GM18867 (cell line): ENCODE data around the gene FOXB1.

Experiments used
- ATAC-seq: cut with Tn5 transposase; IDR thresholded peaks from one replicate; pipeline ENCODE4 v1.9.1; 2021; ENCODE audit warnings: mild to moderate bottlenecking, moderate library complexity; ENCODE audit not compliant: unreplicated experiment

The FOXB1 gene

DNA sequence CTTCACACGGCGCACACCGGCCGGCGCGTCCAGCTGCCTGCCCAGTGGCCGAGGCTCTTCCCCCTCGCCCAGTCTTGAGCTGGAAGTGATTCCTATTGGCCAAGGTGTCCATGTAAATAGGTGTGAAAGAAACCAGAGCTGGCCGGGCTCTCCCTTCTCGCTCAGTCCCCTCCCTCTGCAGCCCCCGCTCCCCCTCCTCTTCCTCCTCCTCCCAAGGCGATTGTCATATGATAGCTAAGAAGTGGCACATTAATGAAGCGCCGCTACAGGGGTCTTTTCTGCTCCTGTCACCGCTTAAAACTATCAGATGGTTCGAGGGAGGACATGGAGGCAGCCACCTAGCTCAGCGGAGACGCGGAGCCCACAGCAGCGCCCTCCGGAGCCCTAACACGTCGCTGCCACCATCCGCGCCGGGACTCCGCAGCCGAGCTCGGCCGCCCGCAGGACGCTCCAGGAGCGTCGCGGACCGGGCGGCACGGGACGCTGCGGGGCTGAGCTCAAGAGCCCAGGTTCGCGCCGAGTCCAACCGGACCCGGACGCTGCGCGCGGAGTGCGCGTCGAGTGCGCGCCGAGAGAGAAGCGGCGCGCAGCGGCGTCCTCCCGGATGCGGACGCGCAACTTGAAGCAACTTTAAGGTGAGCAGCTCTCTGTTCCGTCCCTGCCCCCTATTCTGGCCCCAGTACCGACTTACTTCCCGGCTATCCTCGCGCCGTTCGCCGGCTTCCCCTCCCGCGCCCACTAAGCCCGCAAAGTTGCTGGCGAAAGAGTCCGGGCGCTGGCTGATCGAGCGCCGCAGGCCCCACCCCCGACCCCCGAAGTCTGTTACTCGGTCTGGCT lies at the start of gene FOXB1:
FOXB1 (plus strand) TSS at position 303 of the 837 bp plus-strand sequence. CDS start 653 bp downstream, outside the sequence.
- no peak for ATAC-seq

GRCh38 chr15:59958288-59958687 lies 45.8 kb upstream of the FOXB1 start:
- ATAC-seq = no peak

DNA sequence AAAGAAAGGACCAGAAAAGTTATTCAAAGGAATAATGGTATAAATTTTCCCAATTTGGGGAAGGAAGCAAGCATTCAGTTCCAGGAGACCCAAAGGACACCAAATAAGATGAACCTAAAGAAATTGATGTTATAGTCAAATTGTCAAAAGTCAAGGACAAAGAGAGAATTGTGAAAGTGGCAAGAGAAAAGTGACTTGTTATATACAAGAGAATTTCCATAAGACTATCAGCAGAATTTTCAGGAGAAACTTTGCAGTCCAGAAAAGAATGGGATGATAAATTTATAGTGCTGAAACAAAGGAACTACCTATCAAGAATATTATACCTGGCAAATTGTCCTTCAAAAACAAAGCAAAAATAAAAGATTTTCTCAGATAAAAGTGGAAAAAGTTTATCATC lies 43.8 kb upstream of the FOXB1 start:
- no peak for ATAC-seq

DNA sequence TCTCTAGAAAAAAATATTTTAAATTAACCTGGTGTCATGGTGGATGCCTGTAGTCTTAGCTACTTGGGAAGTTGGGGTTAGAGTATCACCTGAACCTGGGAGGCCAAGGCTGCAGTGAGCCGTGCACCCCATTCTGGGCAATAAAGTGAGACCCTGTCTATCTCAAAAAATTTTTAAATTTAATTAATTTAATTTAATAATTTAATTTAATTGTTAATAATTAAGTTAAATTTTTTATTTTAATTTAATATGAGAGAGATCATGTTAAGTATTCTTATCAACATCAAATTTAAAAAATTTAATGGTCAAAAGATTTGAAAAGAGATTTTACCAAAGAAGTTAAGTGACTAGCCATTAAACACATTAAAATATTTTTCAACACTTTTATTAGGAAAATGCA lies 40.8 kb upstream of the FOXB1 start:
- ATAC-seq = no peak

- ATAC-seq = no peak
These were observed 40.2 kb upstream of the FOXB1 start for GRCh38 chr15:59963925-59964324.

DNA sequence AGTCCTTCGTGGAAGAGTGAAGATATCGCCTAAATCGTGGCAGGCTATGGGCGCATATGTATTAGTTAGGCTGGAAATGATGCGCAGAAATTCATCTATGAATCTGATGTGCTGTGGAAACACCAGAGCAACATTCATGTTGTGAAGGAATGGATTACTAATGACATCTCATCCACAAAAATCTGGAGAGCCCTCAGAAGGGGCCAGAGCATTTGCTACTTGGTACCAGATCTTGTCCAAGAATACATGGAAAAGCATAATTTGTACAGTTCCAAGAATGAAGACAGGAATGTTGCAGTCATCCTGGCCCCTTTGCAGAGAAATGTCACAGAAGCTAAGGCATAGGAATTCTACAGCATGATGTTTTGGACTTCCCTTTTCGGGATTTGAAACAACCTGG lies 38.4 kb upstream of the FOXB1 start:
- no peak for ATAC-seq

DNA sequence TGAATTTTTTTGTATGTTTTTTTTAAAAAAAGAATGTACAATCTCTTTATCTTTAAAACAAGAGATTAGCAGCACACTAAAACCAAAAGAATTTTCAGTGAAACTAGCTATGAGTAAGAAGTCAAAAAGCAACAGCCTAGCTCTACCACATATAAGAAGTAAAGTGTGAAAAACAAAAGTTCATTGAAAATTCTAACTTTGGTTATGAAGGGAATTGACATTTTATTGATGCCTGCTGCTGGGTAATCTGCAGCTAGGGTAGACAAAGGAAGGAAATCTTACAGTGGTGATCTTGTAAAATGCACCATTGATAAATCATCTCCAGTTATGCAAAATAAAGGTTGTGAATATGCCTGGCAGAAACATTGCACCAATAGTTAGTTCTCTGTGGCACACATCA lies 37.8 kb upstream of the FOXB1 start:
- no peak for ATAC-seq

GRCh38 chr15:59968314-59968713 lies 35.8 kb upstream of the FOXB1 start:
- no peak for ATAC-seq

- no peak for ATAC-seq
These were observed 31.9 kb upstream of the FOXB1 start for GRCh38 chr15:59972241-59972640.

GRCh38 chr15:59976480-59977271 lies 27.4 kb upstream of the FOXB1 start:
- ATAC-seq = peak; percentile 53

- no peak for ATAC-seq
These were observed 12.3 kb upstream of the FOXB1 start for GRCh38 chr15:59991834-59992233.

- ATAC-seq = no peak
These were observed 10.9 kb upstream of the FOXB1 start for GRCh38 chr15:59993041-59993750.

DNA sequence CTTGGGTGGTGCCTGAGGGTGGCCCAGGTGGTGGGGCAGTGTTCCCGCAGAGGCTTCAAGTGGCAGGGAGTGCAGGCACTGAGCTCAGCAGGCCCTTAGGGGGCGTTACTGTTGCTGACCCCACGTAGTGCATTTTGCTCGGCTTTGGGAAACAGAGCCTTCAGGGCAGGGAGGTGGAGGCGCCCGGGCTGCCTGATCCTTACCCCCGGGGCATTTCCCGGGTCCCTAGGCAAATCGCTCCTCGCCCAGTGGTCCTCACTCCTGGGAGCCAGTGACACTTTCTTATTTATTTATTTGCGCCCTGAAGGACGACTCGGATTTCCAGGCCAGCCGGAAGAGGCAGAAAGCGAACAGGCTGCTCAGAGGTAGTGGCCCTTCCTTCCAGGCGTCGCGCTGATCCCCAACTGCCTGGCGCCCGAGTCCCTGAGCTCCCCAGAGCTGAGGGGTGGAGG lies 10.1 kb upstream of the FOXB1 start:
- no peak for ATAC-seq

DNA sequence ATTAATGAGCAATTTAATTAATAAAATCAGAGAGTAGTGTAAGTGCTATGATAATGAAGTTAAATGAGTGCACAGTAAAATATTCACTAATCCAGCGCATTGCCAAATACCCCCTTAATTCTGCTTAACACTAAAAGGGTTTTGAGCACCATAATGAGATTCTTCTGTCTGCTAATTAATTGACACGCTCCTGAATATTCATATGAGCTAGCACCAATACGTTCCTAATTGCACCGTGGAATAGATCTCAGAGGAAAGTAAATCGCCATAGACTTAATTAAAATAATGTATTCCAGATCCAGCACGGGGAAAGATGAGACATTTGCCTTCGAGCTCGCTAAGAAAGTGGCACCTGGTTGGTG lies 9.6 kb upstream of the FOXB1 start:
- ATAC-seq = no peak

DNA sequence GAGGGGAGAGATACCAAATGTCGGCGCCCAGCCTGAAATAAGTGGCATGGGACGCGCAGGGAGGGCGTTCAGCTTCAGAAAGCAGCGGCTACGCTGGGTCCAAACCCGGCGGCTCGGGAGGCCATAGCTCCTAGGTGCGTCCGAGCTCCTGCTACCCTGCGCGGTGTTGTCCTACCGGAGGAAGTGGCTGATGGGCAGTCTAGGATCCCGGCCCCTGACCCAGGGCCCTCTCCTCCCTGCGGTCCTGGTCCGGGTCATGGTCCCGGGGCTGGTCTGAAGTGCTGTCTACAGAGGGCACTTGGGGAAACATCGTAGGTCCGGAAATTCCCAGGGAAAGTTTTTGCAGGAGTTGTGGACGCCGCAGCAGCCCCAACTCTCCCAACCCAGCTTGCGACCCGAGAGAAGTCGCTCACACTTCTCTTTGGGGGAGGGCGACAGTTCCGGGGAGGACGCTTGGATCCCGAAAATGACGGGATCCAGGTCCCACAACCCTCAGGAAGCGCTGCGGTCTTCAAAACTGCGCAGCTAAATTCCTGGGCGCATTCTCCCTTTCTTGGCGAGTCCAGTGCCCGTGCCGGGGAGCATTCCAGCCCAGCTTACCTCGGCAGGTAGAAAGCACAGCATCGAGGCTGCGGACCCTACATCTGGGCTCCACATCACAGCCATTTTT lies 9.1 kb upstream of the FOXB1 start:
- ATAC-seq = no peak

- no peak for ATAC-seq
These were observed 8.4 kb upstream of the FOXB1 start for GRCh38 chr15:59995568-59996297.

- no peak for ATAC-seq
These were observed 7.6 kb upstream of the FOXB1 start for GRCh38 chr15:59996298-59997041.

- peak; percentile 89 for ATAC-seq
These were observed 6.9 kb upstream of the FOXB1 start for GRCh38 chr15:59997070-59997701.

- no peak for ATAC-seq
These were observed 5.7 kb upstream of the FOXB1 start for GRCh38 chr15:59998305-59998949.
